Fibroblast of mammary gland (primary cell): ENCODE data around the gene NOD1.

Experiments
- DNase-seq: peaks from one replicate; pipeline ENCODE4 v3.0.0-alpha.2; 2010; ENCODE audit warnings: low read depth
- H3K4me3 ChIP-seq: 2 replicates; pipeline ENCODE4 v1.5.1; 2011; ENCODE audit warnings: low read depth, mild to moderate bottlenecking, low read length, moderate library complexity; ENCODE audit not compliant: control insufficient read depth
- TF ChIP-seq, protein P1 (sequence below): conservative IDR thresholded peaks from 2 replicates; pipeline ENCODE4 v1.5.1; 2011; ENCODE audit warnings: low read depth, low read length, inconsistent platforms; ENCODE audit not compliant: control insufficient read depth, insufficient read depth

The NOD1 gene

DNA sequence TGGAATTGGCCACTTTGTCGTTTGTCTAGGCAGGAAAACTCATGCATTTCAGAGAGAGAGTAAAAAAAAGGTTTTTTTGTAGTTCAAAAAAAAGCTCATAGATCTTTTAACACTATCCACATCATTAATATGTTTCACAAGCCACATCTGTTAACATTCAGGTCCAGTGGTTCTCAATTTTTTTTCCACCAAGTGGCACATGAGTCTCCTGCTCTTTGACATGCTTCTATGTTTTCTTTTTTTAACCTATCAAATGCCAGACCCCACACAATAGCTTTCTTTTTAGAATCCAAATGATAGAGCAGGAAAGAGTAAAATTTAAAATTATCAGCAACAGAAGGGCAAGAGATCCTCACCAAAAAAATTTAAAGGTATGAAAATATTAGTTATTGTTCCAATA, 20.3 kb downstream of the NOD1 start:
- TF ChIP-seq, protein P1, sequence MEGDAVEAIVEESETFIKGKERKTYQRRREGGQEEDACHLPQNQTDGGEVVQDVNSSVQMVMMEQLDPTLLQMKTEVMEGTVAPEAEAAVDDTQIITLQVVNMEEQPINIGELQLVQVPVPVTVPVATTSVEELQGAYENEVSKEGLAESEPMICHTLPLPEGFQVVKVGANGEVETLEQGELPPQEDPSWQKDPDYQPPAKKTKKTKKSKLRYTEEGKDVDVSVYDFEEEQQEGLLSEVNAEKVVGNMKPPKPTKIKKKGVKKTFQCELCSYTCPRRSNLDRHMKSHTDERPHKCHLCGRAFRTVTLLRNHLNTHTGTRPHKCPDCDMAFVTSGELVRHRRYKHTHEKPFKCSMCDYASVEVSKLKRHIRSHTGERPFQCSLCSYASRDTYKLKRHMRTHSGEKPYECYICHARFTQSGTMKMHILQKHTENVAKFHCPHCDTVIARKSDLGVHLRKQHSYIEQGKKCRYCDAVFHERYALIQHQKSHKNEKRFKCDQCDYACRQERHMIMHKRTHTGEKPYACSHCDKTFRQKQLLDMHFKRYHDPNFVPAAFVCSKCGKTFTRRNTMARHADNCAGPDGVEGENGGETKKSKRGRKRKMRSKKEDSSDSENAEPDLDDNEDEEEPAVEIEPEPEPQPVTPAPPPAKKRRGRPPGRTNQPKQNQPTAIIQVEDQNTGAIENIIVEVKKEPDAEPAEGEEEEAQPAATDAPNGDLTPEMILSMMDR: no peak
- H3K4me3 ChIP-seq: no peak overlapping the region
- peak; percentile 75 for DNase-seq

DNA sequence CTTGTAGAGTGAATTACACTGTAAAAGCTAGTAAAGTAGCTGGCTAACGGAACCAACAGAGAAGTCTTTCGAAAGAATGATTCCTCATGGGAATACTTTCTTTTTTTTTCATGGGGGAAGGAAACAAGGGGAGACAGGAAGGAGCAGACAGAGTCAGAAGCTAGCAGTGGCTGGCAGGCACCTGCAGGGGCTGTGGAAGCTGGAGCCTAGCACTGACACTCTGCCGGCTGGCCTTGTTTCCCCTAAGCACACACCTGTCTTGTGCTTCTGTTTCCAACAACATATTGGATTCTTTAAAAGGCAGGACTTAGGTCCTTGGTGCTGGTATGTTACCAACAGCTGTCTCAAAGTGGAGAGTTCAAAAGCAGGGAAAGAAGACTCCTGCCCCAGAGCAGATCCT, 24.7 kb downstream of the NOD1 start:
- TF ChIP-seq, protein P1: peak; percentile 9
- DNase-seq: peak; percentile 68
- no peak overlapping the region for H3K4me3 ChIP-seq

DNA sequence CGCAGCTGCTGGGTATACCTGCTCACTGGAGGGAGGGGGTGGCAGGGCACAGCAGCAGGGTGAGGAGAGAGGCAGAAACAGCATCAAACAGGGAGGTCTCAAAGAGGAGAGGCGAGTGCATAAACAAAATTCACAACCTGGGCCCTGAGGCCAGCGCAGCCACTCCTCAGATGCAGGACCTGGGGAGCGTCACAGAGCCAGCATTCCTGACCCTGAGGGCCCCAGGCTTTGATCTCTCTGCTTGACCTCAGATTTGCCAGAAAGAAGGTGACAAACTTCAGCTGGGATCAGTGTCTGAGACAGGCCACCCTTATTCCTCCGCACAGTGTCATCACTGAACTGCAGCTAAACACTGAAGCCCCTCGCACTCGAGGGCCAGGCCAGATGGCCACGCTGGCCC, 25.6 kb downstream of the NOD1 start:
- H3K4me3 ChIP-seq: no peak overlapping the region
- DNase-seq: no peak
- TF ChIP-seq, protein P1: no peak

DNA sequence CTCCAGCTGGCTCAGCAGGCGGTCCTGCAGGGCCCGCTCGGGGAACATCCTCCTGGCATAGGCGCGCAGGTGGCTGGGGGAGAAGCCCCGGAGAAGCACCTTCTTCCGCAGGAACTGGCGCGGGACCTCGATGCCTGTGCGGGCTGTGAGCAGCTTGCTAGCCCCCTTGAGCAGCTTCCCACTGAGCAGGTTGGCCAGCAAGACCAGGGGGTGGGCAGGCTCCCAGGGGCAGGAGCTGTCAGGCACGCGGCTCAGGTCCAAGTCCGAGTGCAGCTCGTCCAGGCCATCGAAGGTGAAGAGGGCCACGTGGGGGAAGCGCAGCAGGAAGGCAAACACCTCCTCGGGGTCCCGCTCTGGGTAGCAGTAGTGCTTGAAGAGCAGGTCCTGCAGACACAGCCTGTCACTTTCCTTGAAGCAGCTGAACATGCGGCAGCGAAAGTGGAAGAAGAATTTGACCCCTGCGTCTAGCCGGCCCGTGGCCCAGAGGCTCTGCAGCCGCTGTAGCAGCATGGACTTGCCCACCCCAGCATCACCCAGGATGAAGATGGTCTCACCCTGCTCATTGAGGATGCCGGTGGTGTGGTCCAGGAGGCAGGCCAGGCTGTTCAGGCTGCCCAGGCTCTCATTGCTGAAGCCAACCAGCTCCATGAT, 26.2 kb downstream of the NOD1 start:
- TF ChIP-seq, protein P1: no peak
- H3K4me3 ChIP-seq: no peak overlapping the region
- no peak for DNase-seq

DNA sequence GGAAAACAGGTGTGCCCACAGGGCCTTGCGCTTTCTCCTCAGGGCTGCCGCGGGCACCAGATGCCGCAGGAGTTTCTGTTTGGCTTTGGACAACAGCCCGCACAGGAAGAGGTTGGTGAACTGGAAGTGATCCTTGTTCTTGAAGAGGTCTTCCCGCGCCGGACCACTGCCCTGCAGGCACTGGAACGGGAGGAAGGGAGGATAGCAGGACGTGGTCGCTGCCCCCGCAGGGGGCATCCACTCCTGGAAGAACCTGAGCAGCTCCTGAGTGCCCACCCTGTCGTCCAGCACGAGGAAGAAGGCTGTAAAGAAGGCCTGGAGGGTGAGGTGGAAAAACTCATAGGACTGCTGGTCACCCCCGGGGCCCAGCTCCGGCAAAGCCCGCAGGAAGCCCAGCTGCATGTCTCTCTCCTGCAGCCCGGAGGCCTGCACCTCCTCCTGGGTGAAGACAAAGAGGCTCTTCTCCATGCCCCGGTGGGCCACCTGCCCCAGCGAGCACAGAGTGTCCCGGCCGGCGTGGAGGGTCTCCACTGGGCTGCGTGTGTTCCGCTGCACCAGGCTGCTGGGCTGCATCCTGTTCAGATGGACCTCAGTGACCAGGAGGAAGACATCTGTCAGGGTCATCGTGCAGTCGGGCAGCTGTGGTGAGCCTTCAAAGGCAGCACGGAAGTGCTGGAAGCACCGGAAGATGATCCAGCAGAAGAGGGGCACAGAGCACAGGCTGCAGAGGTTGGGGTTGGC, 26.9 kb downstream of the NOD1 start:
- no peak overlapping the region for H3K4me3 ChIP-seq
- DNase-seq: no peak
- TF ChIP-seq, protein P1: no peak

DNA sequence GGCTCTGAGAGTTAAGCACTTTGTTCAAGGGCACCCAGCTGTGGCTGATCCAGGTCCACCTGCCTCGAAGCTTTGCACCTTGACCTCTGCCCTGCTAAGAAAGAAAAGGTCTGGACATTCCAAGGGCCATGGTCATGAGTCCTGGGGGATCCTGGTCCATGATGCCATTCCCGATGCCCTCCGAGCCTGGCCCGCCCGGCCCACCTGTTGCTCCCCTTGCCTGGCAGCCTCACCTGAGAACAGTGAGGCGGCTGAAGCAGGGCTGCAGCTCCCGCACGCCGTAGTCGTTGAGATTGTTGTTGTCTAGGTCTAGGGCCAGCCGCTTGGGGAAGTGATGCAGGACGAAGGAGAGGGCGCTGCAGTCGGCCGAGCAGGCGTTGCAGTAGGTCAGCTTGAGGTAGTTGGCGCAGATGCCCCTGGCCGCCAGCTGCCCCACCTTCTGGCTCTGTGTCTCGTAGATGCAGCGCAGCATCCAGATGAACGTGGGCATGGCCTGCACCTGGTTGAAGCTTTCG, 27.5 kb downstream of the NOD1 start:
- DNase-seq: no peak
- TF ChIP-seq, protein P1: no peak
- no peak overlapping the region for H3K4me3 ChIP-seq
